ENCODE data around the gene TAS1R2. TPM values are rescaled to one million over a fixed set of nuclear protein-coding genes. Genes with fewer than 3 reads are reported as not detected.

TAS1R2 gene
- total RNA-seq, 1 experiment from 2014 or later: not detected

GRCh38 chr1:18883636-18884418, 24.4 kb upstream of the TAS1R2 start:
- Histone ChIP-seq H4K5ac (ENCODE audit: insufficient read length, low read depth, low read length) (no peak overlapping the region), H3K79me1 (ENCODE audit: insufficient read depth, low read depth, low read length, poor library complexity, severe bottlenecking) (no peaks in the 10 kb centered on the region), H2BK15ac (ENCODE audit: low read depth, low read length) (no peak overlapping the region), H3K9ac (ENCODE audit: extremely low read depth, insufficient read length, low read length) (no peak overlapping the region), H3K56ac (ENCODE audit: insufficient read length, low read depth, low read length) (no peak overlapping the region), H3K23me2 (ENCODE audit: insufficient read length, low read depth, low read length, poor library complexity, severe bottlenecking) (no peaks in the 10 kb centered on the region), H3K14ac (ENCODE audit: insufficient read depth, low read length) (no peak overlapping the region), H2BK5ac (ENCODE audit: insufficient read length, low read length) (no peak overlapping the region), H3K27ac (ENCODE audit: insufficient read length, low read depth, low read length) (no peak overlapping the region), H2BK20ac (ENCODE audit: low read depth, low read length, poor library complexity, severe bottlenecking) (no peak overlapping the region), H3T11ph (ENCODE audit: low read length) (no peak overlapping the region), H3K9me3 (ENCODE audit: control insufficient read depth, low read depth, low read length) (no peaks in the 10 kb centered on the region), H3K4me1 (ENCODE audit: insufficient read depth, low read length) (no peaks in the 10 kb centered on the region), H4K8ac (replicated peaks; ENCODE audit: insufficient read length, low read depth, low read length) (no peak overlapping the region), H3K4ac (ENCODE audit: low read depth, low read length) (no peak overlapping the region), H3K79me2 (ENCODE audit: insufficient read depth, low read length) (no peaks in the 10 kb centered on the region), H2AK5ac (ENCODE audit: insufficient read length, low read length) (no peak overlapping the region), H3K27me3 (ENCODE audit: insufficient read depth, low read length) (no peaks in the 10 kb centered on the region), H4K20me1 (ENCODE audit: control insufficient read depth, insufficient read depth, insufficient read length) (no peaks in the 10 kb centered on the region), H4K91ac (ENCODE audit: insufficient read length, low read depth, low read length) (no peak overlapping the region), H2BK12ac (ENCODE audit: insufficient read length, low read depth, low read length) (no peak overlapping the region), H2BK120ac (ENCODE audit: low read depth, low read length, poor library complexity, severe bottlenecking) (no peak overlapping the region), H3K18ac (ENCODE audit: insufficient read length, low read depth, low read length) (no peak overlapping the region), H3K4me2 (ENCODE audit: insufficient read depth, insufficient read length, low read length) (no peak overlapping the region), H2AFZ (ENCODE audit: low read length) (no peak overlapping the region), H3K23ac (ENCODE audit: insufficient read length, low read depth, low read length) (no peak overlapping the region)
- peak; percentile 85 for DNase-seq
- WGBS (ENCODE audit: extremely low coverage, insufficient read length, low lambda C conversion rate): no CpG with 5 or more reads among the region's 14 CpGs
- no peaks in the 10 kb centered on the region for H3K9me3 Mint-ChIP-seq
- H3K27me3 Mint-ChIP-seq (ENCODE audit: low read depth): no peaks in the 10 kb centered on the region
- peaks cover 4 to 21% (median 12%) of the 10 kb centered on the region in 3 experiments; a peak in 5 of 7 replicates for H3K36me3 Mint-ChIP-seq (ENCODE audit: insufficient read depth in 1 of 3, low read depth in 3 of 3)
- TF ChIP-seq, protein P1, sequence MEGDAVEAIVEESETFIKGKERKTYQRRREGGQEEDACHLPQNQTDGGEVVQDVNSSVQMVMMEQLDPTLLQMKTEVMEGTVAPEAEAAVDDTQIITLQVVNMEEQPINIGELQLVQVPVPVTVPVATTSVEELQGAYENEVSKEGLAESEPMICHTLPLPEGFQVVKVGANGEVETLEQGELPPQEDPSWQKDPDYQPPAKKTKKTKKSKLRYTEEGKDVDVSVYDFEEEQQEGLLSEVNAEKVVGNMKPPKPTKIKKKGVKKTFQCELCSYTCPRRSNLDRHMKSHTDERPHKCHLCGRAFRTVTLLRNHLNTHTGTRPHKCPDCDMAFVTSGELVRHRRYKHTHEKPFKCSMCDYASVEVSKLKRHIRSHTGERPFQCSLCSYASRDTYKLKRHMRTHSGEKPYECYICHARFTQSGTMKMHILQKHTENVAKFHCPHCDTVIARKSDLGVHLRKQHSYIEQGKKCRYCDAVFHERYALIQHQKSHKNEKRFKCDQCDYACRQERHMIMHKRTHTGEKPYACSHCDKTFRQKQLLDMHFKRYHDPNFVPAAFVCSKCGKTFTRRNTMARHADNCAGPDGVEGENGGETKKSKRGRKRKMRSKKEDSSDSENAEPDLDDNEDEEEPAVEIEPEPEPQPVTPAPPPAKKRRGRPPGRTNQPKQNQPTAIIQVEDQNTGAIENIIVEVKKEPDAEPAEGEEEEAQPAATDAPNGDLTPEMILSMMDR (conservative IDR thresholded peaks at IDR 0.05): peak; percentile 87
- no peak overlapping the region for H3K4me3 Mint-ChIP-seq
- H3K27ac Mint-ChIP-seq: no peak overlapping the region
- H3K4me1 Mint-ChIP-seq: peaks cover 0 to 11% of the 10 kb centered on the region in 2 experiments; a peak in 2 of 4 replicates

All from H9 (cell line).